ENCODE data around the gene SNRPA1.
"Not testable (repeated sequence)": the region's sequence is repeated elsewhere in the genome, so short reads cannot be mapped to it uniquely, and the experiment has no call there.

SNRPA1 gene

DNA sequence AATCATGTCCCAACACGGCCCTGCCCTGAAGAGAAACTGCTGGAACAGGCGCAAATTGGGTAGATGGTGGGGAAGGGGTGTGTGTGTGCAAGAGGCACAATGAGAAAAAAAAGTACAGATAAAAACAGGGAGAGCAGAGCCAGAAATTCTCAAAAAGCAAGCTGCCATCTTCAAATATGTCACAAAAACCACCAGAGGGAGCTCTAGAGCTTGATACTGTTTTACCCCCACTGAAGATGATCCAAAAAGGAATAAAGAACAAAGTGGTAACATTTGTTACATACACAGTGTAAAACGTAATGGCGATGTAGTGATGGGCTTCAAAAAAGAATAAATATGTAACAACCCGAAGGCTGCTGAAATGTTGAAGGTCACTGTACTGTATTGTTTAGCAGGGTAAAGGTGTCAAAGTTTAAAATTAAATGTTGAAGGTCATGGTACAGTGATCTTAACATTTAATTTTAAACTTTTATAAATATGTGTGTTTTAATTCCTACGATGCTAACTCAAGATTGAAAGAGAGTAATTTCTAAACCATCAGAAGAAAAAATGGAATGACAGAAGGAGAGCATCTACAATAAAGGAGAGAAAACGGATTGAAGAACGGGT, 6.0 kb downstream of the SNRPA1 start:
- DNase-seq, result peak in 1 of 2 experiments; percentile 64

DNA sequence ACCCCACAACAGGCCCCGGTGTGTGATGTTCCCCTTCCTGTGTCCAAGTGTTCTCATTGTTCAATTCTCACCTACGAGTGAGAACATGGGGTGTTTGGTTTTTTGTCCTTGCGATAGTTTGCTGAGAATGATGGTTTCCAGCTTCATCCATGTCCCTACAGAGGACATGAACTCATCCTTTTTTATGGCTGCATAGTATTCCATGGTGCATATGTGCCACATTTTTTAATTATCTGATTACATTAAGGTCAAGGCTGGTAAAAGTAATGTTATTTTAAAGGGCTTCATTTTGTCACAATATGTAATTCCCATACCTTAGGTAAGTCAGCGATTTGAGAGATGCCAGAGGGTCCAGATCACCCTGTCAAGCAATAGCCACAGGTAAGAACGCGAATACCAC, 7.7 kb downstream of the SNRPA1 start:
- DNase-seq, result not testable (repeated sequence)

DNA sequence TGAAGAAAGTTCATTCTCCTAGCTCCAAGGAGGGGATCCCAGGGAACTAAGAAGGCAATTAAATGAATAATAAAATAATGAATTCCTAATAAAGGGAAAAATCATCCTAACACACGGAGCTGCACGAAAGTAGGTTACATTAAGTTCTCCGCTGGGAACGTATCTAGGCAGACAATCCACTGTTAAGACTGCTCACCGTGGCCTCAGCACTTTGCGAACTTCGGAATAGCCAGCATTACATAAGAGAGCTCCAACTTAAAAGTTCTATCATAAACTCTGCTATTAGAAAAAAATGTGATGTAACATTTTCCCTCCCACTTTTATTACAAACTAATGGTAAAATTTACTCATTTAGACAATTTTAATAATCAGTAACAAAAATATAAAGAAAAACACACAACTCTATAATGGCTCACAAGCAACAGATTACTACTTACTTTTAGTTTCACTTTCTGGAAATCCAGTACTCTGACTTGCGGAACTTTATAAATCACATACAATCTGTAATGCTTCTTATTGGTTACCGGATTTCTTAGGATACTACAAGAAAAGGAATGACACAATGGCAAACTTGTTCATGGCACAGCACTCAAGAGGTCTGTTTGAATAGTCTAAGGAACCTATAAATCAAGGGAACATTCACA, 8.5 kb downstream of the SNRPA1 start:
- DNase-seq, result no peak

DNA sequence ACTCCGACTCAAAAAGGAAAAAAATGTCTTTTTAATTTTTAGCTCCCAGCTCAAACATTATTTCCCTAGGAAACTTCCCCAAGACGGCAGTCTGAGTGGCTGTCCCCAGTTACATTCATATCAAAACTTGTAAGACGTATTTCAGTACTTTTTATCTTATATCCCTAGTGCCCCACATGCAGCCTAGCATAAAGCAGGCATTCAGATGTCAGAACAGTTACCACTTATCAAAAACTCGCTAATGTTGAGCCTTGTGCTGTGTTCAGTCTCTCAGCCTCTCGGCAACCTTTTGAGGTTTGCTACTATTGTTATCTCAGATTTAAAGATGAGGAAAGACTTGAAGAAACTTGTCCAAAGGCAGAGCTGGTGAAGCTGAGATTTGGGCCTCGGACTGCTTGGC, 11.1 kb downstream of the SNRPA1 start:
- no peak for DNase-seq

DNA sequence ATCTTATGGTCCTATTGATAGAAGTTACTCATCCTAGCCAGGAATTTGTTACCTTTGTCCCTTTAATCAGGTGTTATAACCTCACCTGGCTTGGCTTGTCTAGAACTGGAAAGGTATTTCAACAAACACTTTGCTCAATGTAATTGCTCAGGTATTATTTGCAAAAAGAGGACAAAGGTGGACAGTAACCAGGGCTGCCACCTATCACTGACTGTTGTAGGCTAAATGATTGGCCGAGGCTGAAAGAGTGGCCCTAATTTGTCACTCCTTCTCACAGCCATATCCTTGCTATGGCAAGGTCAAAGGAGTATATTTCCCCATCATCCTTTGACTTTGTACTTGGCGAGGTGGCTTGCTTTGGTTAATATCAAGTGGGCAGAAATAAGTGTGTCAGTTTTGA, 15.0 kb downstream of the SNRPA1 start:
- DNase-seq, result no peak

DNA sequence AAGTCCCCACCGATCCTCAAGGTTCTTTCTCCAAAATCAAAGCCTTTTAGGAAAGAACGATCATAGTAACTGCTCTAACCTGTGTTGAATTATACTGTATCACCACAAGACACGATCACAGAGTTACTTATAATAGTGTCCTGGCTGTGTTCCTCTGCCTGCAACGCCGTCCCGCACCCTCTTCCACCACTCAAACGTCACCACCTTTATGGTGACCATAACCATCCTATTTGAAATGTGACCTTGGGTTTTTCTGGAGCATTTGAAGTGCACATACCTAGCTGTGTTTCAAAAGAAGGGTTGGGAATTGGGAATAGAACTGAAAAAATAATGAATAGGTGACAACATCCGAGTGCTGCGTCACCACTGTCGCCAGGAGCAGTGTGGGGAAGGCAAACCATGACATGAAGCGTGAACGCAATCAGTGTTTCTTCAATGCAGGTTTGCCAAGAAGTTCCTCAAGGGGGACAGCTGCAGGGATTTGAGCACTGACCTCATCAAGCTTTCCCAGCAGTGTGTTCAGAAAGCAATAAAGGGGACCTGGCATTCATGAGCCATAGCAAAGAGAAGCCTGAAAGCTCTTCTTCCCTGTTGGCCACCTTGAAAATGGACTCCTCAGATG, 17.0 kb downstream of the SNRPA1 start:
- peak in 1 of 2 experiments; percentile 17 for DNase-seq

DNA sequence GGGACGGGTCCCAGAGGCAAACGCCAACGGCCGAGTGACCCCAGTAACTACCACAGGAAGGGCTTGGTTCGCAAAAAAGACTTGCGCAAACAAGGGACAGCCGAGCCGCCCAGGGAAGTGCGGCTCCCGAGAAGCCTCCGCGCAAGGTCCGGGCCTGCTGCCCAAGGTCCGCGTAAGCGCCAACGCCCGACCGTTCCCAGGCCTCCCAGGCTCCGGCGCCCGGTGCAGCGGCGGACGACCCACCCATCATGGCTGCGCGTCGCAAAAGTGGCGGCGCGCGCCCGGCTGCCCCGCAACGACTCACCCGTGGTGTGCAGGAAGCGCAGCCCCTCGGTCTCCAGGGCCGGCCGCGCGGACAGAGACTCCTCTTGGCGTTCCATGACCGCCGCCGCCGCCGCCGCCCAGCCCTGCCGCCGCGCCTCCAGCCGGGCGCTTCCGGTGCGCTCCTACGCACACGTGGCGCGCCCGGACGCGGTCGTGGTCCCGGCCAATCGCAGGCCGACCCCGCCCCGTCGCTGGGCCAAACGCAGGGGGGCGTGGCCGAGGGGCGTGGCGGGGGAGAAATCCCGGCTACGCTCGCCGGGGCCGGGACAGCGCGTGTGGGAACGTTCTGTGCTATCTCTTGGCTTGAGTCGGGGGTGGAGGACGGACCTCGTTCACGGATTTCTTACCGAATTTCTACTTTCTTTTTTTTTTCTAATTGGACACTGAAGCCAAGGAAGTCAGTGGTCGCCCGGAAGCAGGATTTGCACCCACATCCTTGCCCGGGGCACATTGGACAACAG, 17.8 kb downstream of the SNRPA1 start, which contains the start of gene SELENOS:
Gene SELENOS (minus strand): TSS at position 448 of the 785 bp plus-strand sequence. CDS start 68 bp downstream, at position 380.
- peak; percentile 73 to 85 for DNase-seq

DNA sequence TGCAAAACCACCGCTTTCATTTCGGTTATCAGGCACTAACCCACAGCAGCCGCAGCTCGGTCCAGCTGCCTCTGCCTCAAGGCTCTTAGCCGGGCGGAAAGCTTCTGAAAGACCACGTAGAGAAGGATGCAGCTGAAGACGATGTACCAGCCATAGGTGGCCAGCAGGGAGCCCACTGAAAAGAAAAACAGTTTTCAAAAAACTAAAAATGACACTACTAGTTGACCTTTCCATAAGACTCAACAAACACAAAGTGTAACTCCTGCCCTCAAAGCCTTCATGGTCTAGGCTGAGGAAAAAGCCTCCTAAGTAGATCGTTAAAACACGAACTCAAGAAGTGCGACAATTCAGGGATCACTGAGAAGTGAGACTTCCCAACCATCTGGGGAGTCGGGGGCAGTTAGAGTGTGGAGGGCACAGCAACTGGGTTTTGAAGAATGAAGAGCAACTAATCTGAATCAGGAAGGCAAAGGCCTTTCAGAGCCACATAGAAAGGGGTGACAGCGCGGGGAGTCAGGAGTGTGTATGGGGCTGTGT, 18.5 kb downstream of the SNRPA1 start:
- DNase-seq, result peak; percentile 31 to 40

DNA sequence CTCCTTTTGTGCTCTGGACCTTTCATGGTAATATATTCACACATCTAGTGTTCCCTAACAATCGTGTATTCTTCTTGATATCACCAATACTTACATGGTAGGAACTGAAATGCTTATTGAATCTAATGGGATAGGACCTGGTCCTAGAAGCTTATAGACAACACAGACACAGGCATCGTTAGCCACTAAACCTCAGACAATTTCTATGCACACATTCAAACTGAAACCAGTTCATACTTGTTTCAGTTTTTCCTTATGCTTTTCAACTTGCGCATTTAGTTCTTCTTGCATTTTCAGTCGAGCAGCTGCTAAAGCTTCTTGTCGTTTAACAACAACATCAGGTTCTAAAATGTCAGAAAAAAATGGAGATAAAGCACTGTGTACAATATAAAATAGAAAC, 20.0 kb downstream of the SNRPA1 start:
- no peak for DNase-seq

DNA sequence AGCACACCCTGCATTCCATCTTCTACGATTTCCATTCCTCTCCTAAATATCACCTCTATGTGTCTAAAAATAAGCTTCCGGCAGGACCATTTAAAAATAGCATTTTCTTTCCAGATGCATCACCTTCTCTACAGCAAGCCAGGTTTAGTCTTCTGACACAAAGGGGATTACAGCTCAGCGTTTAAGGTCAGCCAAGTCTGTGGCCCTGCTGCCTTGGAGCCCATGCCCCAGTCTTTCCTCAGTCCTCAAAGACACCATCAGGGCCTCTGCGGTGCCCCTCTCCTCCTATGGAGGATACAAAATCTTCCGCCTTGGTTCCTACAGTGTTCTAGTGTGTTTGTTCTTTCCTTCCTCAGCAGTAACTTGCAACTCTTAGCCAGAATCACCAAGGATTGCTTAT, 21.5 kb downstream of the SNRPA1 start:
- DNase-seq, result no peak

DNA sequence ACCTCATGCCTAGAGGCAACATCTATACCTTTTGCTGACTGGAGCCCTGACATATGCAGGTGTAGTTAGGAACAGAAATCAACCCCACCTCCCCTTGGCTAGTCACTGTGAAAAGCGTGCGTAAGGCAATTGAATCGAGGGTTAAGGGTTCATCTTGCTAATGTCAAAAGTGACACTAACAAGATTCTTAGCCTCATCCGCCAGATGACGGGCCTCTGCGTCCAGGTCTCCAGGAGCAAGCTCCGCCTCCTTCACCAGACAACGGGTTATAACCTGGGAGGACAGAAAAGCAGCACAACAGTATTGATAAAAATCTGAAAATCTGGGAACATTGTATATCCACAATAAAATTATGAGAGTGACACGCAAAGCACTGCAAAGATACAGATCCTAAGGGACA, 22.5 kb downstream of the SNRPA1 start:
- DNase-seq, result no peak

DNA sequence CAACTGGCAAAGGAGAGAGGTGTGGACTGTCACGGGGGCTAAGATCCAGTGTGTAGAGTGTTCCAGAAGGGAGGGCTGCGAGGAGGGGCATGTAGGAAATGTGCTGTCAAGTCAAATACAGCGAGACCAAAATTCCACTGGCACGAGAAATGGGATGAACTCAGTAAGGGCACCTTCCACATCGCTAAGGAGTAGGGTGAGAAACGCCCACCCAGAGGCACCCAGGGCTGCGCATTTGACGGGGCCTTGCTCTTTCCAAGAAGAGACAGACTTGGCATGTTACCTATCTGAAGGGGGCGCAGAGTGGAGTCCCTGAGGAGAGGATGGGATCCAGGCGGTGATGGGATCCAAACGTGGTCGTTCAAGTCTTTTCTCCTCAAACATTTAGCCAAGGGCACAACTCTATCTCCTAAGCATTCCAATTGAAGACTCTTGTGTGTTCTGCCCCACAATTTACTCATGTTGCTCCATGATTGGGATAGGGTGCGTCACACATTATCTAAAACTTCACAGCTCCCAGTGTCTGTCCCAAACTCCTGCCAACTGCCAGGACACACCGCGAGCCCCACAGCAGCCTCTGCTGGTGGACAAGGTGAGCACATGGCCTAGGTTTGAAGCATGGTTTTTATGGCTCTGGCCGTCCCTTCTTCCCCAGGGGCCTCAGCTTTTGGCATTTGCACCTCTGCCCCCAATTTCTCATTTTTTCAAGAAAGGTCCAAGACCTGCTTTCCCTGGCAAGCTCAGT, 25.4 kb downstream of the SNRPA1 start:
- no peak for DNase-seq

DNA sequence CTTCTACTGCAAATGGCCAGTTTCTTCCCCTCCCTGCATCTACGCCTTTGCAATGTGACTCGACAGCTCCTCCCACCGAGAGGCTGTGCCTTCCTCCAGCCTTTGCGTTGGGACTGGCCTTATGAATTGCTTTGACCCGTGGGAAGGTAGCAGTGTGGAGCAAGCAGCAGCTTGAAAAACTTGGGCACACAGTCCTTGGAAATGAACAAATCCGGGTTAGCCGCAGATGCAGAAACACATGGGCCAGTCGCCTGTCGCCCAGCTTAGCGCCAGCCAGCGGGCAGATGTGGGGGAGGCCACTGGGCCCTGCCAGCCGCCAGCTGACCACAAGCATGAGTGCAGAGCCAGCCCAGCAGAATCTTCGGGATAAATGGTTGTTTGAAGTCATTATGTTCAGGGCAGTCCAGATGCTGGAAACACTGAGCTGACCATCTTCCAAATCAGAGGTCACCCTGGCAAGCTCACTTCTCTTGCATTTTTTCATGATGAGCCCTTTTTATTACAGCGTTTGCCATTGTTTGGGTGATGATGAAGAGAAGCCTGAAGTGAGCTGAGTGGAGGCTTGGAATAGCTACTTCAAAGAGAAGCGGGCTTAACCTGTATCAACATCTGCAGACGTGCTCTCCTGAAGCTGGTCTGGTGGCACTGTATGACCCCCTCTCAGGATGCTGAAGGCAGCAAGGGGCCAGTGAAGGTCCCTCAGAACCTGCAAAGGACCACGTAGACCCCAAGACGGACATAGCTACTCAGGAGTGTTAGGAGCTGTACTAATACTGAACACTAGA, 27.5 kb downstream of the SNRPA1 start:
- no peak for DNase-seq

DNA sequence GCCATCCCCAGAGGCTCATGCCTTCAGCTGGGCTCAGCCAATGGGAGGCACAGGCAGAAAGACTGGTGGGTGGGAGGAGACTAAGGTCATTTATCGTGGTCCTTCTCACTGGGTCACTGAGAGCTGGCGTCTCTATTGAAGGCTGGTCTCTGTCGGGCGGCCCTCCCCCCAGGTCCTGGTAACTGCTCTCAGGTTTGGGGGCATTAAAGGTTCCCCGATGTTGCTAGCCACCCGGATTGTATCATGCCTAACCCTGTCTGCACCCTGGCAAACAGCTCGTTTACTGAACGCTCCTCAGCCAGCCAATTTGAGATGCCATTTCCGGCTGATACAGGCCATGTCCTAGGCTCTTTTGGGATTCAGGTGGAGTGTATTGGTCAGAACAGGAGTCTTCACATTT, 28.3 kb downstream of the SNRPA1 start:
- no peak for DNase-seq

DNA sequence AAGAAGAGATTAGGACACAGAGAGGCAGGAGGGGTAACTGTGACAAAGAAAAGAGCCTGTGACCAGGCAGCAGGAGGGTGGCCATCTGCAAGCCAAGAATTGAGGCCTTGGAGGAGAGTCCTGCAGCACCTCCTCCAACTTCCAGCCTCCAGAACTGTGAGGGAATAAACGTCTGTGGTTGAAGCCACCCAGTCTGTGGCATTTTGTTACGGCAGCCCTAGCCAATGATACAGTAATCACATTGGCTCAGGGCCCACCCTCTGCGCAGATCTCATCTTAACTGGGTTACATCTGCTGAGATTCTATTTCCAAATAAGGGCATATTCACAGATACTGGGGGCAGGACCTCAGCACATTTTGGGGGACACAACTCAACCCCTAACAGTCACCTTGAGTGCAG, 29.0 kb downstream of the SNRPA1 start:
- DNase-seq, result no peak

DNA sequence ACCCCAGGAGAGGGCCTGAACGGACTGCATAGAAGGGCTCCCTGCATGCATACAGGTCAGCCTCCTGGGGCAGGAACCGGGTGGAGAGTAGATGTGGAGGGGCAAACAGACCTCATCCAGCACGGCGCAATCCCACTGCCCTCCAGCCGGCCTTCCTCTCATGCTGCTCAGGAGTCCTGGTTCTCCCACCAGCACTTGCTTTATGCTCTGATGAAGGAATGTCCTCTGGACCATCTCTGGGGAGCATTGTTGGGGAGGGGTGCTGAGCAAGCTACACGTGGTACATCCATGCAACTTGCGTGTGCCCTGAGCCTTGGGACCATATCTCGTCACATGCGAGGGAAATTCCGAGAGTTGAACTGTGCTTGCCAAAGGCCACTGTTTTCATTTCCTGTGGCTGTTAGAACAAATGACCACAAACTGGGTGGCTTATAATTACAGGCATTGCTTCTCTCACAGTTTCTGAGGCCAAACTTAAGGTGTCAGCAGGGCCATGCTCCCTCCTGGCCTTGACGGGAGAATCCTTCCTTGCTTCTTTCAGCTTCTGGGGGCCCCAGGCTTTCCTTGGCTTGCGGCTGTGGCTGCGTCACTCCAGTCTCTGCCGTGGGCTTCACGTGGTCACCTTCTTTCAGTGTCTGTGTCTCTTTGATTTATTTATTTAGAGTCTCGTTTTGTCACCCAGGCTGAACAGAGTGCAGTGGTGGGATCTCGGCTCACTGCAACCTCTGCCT, 30.0 kb downstream of the SNRPA1 start:
- no peak for DNase-seq

DNA sequence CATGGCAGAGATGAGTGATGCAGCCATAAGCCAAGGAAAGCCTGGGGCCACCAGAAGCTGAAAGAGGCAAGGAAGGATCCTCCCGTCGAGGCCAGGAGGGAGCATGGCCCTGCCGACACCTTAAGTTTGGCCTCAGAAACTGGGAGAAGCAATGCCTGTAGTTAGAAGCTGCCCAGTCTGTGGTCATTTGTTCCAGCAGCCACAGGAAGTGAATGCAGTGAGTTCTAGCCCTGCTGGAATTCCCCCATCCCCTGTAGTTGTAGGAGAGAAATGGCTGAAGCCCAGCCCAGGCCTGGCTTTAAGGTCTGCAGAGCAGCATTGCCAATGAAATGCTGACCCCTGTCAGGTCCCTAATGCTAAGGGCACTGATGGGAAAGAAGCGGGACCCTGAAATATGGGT, 31.0 kb downstream of the SNRPA1 start:
- no peak for DNase-seq

DNA sequence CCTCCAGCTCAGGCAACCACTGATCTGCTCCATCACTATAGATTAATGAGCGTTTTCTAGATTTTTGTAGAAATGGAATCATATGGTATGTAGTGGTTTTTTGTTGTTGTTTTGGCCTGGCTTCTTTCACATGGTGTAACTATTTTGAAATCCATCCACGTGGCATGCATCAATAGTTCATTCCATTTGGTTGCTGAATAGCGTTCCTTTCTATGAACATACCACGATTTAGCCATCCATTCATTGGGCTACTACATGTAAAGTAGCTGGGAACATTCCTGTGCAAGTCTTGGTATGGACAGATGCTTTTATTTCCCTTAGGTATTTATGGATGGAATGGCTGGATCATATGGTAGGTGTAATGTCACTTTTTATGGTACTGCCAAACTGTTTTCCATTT, 32.5 kb downstream of the SNRPA1 start:
- DNase-seq, result no peak

DNA sequence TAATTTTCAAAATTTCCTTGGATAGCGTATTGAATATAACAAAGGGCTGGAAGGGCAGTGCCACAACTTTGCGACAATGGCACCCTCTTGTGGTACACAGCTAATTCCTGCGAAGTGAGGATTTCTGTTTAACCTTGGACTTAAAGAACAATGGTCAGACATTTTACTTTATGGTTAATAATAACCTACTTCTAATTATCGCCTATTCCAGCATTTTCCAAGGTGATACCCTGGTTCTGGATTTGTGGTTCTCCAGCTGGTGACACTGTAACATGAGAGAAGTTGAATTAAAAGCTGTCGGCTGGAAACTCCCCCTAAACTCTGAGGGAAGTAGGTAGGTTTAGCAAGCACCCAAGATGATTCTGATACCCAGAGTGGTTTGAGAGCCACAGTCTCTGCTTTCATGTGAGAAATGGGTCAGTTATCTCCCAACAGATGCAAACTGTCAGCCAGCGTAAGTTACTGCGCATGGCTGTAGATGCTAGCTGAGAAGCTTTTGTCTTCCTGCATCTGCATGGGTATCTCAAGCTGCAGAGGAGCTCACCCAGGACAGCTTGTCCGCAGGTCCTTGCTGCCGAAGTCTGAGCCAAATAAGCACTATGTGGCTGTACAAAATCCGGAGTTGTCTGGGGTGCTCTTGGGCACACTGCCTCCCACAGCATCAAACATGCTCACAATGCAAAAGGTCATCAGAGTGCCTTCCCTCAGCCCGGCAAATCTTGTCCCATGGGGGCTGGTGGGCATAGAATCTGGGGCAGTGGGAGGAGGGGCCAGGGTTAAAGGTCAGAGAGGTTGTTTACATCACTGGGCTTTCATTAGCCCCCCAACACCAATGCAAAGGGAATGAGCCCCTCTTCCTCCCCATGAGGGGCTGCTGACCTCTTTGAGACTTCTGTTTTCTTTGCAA, 36.6 kb downstream of the SNRPA1 start:
- DNase-seq, result peak; percentile 47 to 70

DNA sequence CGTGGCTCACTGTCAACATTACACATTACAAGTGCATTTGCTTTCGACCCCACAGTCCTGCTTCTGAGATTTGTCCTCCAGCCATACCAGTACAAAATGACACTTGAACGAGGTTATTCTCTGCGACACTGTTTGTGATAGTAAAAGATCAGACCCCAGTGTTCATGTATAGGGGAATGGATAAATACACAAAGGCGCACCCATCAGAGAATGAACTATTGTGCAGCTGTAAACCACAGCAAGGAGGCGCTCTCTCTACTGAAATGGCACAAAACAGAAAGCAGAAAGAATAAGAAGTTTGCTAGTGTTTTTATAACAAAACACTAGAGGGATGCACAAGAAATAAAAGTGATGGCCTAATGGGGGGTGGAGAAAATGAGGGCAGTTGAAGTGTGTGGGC, 38.3 kb downstream of the SNRPA1 start:
- DNase-seq, result no peak
